ENCODE results near the gene KLHDC4. TPM values are rescaled to one million over a fixed set of nuclear protein-coding genes. Genes with fewer than 3 reads are reported as not detected.
A peak's percentile ranks its signal among the peaks of the same experiment; 100 is the strongest.

The KLHDC4 gene
- polyA plus RNA-seq, 3 donors = 11.2 to 26.4 (median 12.6) TPM

DNA sequence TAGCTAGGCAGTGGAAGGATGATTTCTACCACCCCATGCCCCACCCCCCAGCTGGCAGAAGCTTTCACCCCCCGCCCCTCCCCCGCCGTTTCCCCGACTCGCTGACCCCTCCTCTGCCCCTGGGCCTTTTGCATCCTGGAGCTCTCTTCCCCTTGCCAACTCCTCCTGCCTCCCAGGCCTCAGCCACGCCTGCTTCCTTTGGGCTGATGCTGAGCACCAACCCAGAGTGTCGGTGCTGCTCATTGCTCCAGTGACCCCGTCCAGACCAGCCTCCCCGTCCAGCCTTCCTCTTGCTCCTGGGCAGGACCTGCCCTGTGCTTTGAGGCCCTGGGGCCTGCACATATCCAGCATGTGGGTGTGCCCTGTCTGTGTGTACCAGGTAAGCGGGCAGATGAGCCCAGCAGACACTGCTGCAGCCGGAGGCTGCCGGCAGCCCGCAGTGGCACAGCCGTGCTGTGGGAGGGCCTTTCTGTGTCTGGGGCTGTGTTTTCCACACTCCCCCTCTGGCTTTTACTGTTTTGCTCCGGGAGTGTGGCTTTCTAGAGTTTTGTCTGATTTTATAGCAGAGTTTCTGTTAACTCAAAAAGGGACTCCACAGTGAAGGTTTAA lies 90.6 kb downstream of the KLHDC4 start:
- WGBS (ENCODE audit: insufficient coverage) = 61% methylated on average over 12 of the region's 15 CpGs
- Histone ChIP-seq H3K4me3 (replicated peaks in 1 of 3; ENCODE audit: low read depth in 2 of 3, low read length in 3 of 3) (no peak overlapping the region), H4K20me1 (ENCODE audit: insufficient read depth, low read length) (no peaks in the 10 kb centered on the region), H3K4me1 (ENCODE audit: control insufficient read depth in 1 of 2, insufficient read depth in 2 of 2, low read length in 2 of 2) (peaks cover 0 to 7% of the 10 kb centered on the region in 2 donors), H2AFZ (ENCODE audit: insufficient read depth, low read depth, low read length, poor library complexity, severe bottlenecking) (no peak overlapping the region), H3K9ac (ENCODE audit: insufficient read depth, low read length, poor library complexity, severe bottlenecking) (no peak overlapping the region), H3K27me3 (ENCODE audit: control insufficient read depth in 2 of 2, insufficient read depth in 2 of 2, low read length in 2 of 2) (no peaks in the 10 kb centered on the region), H3K79me2 (ENCODE audit: insufficient read depth, low read length) (no peaks in the 10 kb centered on the region), H3K36me3 (replicated peaks in 1 of 2; ENCODE audit: control insufficient read depth in 1 of 2, insufficient read depth in 2 of 2, low read length in 2 of 2) (no peaks in the 10 kb centered on the region), H3K9me3 (replicated peaks in 1 of 2; ENCODE audit: control insufficient read depth in 1 of 2, insufficient read depth in 1 of 2, low read length in 2 of 2) (no peaks in the 10 kb centered on the region), H3K4me2 (replicated peaks; ENCODE audit: extremely low read depth, low read length, poor library complexity, severe bottlenecking) (no peak overlapping the region), H3K27ac (ENCODE audit: low read depth in 1 of 2, low read length in 2 of 2) (no peak overlapping the region)
- intact Hi-C loops (cut with micrococcal nuclease) = no loop called here
- DNase-seq = no peak
- Mint-ChIP-seq H3K4me1 (peaks cover 11% of the 10 kb centered on the region), H3K27ac (peak overlapping the region in 3 of 7 donors; percentile 0 to 27 (median 11)), H3K9me3 (no peaks in the 10 kb centered on the region), H3K27me3 (ENCODE audit: low read depth in 3 of 3) (peaks cover 0 to 6% (median 5%) of the 10 kb centered on the region in 3 donors), H3K4me3 (peak overlapping the region in 1 of 2 donors; percentile 42), H3K36me3 (no peaks in the 10 kb centered on the region)
- TF ChIP-seq, protein P1, sequence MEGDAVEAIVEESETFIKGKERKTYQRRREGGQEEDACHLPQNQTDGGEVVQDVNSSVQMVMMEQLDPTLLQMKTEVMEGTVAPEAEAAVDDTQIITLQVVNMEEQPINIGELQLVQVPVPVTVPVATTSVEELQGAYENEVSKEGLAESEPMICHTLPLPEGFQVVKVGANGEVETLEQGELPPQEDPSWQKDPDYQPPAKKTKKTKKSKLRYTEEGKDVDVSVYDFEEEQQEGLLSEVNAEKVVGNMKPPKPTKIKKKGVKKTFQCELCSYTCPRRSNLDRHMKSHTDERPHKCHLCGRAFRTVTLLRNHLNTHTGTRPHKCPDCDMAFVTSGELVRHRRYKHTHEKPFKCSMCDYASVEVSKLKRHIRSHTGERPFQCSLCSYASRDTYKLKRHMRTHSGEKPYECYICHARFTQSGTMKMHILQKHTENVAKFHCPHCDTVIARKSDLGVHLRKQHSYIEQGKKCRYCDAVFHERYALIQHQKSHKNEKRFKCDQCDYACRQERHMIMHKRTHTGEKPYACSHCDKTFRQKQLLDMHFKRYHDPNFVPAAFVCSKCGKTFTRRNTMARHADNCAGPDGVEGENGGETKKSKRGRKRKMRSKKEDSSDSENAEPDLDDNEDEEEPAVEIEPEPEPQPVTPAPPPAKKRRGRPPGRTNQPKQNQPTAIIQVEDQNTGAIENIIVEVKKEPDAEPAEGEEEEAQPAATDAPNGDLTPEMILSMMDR (IDR thresholded peaks at IDR 0.05) = no peak

DNA sequence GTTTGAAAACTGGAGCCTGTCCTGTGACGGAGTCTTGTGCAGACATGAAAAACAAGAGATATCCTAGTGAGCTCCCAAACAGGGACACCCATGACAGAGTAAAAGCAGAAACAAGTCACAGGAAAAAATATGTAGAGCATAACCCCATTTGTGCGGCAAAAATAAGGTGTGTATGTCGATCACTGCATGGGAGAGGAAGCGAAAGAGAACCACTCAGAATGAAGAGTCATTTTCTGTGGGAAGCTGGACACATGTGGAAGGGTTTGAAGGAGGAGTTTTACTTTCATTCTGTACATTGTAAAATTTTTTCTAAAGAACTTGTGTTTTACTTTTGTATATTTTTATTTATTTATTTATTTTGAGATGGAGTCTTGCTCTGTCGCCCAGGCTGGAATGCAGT lies 91.4 kb downstream of the KLHDC4 start:
- H3K4me2 ChIP-seq (replicated peaks; ENCODE audit: extremely low read depth, low read length, poor library complexity, severe bottlenecking) = no peak overlapping the region
- H3K4me3 Mint-ChIP-seq = no peak overlapping the region
- no peaks in the 10 kb centered on the region for H3K79me2 ChIP-seq (ENCODE audit: insufficient read depth, low read length)
- H4K20me1 ChIP-seq (ENCODE audit: insufficient read depth, low read length) = no peaks in the 10 kb centered on the region
- H3K4me1 ChIP-seq (ENCODE audit: control insufficient read depth in 1 of 2, insufficient read depth in 2 of 2, low read length in 2 of 2) = peaks cover 0 to 7% of the 10 kb centered on the region in 2 donors
- H2AFZ ChIP-seq (ENCODE audit: insufficient read depth, low read depth, low read length, poor library complexity, severe bottlenecking) = no peak overlapping the region
- peaks cover 11% of the 10 kb centered on the region for H3K4me1 Mint-ChIP-seq
- intact Hi-C loops (cut with micrococcal nuclease) = no loop called here
- H3K36me3 ChIP-seq (replicated peaks in 1 of 2; ENCODE audit: control insufficient read depth in 1 of 2, insufficient read depth in 2 of 2, low read length in 2 of 2) = no peaks in the 10 kb centered on the region
- H3K27me3 ChIP-seq (ENCODE audit: control insufficient read depth in 2 of 2, insufficient read depth in 2 of 2, low read length in 2 of 2) = no peaks in the 10 kb centered on the region
- peaks cover 2 to 6% (median 5%) of the 10 kb centered on the region in 3 donors for H3K27me3 Mint-ChIP-seq (ENCODE audit: low read depth in 3 of 3)
- DNase-seq = peak in 2 of 3 donors; percentile 4
- H3K9ac ChIP-seq (ENCODE audit: insufficient read depth, low read length, poor library complexity, severe bottlenecking) = no peak overlapping the region
- no peaks in the 10 kb centered on the region for H3K36me3 Mint-ChIP-seq
- peak overlapping the region in 2 of 7 donors; percentile 26 to 47 for H3K27ac Mint-ChIP-seq
- H3K9me3 Mint-ChIP-seq = no peaks in the 10 kb centered on the region
- H3K27ac ChIP-seq (ENCODE audit: low read depth in 1 of 2, low read length in 2 of 2) = no peak overlapping the region
- no peaks in the 10 kb centered on the region for H3K9me3 ChIP-seq (replicated peaks in 1 of 2; ENCODE audit: control insufficient read depth in 1 of 2, insufficient read depth in 1 of 2, low read length in 2 of 2)
- WGBS (ENCODE audit: insufficient coverage) = 28% methylated on average over 3 of the region's 5 CpGs
- no peak overlapping the region for H3K4me3 ChIP-seq (replicated peaks in 1 of 3; ENCODE audit: low read depth in 2 of 3, low read length in 3 of 3)
- TF ChIP-seq, protein P1 (IDR thresholded peaks at IDR 0.05) = no peak

Data from CD14-positive monocyte (primary cell).